Measurements from ENCODE around the gene TNC.

TNC gene

DNA sequence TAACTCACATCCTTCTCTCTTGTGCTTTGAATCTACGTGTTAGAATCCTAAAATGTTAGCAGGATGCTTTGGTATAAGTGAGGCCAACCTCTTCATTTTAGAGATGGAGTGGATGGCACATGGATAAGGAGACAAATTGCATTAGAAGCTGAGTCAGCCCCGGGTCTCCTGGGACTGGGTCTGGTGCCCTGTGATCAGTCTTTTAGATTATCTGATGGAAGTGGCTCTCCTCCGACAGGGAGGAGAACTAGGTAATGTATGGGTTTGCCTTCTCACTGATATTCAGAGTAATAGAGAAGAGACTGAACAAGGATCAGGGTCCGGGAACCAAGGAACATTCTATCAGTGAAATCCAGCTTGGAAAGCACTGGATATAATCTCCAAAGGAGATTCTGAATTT lies 112.6 kb downstream of the TNC start:
- DNase-seq, result no peak

DNA sequence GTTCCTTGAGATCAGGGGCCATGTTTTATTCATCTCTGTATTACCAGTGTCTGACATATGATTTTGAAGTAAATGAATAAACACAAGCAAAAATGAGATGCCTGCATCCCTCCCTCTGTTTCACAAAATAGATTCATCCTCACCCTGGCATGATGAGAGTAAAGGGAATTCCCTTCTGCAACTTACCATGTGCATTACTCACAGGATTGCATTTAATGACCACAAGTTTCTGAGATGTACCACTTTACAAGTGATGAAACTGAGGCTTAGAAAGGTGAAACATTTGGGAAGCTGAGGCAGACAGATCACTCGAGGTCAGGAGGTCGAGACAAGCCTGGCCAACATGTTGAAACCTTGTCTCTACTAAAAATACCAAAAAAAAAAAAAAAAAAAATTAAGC lies 113.4 kb downstream of the TNC start:
- DNase-seq, result no peak

DNA sequence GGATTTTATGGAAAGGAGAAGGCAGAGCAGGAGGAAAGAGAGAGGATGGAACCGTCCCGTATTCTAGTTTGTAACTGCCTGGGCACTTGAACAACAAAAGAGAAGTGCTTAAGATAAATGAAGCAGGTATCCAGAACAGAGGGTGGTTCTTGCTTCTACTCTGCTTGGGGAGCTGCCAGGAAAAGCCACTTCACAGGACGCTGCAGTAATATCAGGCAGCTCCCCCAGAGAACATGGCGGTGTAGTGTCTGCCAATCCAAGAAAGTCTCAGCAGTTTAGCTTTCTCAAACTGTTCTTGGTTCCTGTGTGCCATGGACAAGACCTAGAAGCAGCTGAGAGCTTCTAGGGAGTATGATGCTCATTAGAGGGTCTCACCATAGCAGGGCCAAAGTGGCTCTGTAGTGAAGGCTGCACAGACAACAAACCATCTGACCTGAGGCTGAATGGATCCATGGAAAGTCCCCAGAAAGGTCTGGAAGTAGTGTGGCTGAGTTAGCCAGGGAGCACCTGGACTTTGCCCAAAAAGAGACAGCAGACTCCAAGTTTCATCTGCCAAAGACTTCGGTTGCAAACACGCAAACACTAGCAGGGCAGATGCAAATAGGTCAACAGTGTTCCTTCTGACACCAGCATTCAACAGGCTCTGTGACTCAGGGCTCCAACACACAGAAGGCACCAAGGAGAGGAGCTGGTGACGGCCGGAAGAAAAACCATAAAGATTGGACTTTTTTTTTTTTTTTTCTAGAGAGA lies 115.4 kb downstream of the TNC start:
- peak; percentile 50 for DNase-seq

DNA sequence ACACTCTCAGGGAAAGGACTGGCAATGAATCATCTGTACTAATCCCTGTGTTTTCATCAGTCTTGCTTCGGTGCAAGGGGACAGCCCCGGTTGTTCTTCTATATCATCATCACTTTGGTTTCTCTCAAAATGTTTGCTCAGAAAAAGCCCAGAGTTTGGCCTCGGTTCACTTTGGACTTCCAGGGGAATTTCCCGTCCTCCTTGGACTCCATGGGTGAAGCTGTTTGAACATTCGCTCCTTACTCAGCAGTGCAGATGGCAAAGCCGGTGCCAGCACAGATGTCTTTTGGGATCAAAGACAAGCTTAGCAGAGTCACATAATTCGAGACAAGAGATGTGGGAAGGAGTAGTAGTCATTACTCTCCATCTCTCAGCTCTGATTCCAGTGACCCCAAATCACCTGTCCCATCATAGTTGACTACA lies 117.7 kb downstream of the TNC start:
- no peak for DNase-seq

DNA sequence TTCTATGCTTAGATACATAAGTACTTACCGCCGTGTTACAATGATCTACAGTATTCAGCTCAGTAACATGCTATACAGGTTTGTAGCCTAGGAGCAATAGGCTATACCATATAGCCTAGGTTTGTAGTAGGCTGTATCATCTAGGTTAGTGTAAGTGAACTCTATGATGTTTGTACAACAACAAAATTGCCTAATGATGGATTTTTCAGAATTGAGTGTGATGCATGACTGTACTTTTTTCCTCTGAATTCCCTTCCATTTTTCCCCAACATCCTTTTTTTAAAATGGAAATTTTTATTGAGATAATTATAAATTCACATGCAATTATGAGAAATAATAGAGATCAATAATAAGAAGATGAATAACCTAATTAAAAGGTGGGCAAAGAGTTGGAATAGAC lies 119.6 kb downstream of the TNC start:
- DNase-seq, result no peak

DNA sequence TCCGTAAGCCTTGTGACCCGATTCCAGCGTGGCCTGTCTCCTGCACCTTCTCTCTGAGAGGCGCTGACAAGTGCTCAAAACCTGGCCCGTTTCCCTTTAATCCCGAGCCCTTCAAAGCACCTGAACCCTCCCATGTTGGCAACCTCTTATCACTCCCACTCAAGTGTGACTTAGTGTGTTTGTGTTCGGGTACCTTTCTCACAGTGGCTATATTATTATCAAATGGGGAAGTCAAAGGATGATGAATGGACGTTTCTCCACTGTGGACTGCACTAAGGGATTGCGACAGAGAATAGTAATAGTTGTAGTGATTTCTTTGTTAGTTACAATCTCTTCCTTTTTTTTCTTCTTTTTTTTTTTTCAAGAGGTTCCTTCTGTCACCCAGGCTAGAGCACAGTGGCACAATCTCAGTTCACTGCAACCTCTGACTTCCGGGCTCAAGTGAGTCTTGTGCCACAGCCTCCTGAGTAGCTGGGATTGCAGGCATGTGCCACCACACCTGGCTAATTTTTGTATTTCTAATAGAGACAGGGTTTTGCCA lies 122.2 kb downstream of the TNC start:
- peak; percentile 82 for DNase-seq

DNA sequence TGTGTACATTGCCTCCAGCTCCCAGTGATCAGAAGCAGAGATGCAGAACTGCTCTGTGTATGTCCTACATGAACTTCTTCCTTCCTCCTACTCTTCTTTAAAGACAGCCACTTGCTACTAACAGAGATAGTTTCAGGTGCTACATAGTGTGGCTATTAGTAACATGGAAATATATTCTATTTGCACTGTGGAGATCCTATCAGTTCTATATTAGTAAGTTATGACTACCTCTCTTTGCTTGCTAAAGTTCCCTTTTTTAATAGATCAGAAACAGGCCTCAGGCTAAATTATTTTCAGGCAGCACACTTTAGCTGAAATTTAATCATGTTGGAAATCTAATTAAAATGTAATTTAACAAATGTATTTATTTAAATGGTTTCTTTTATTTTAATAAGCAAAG lies 123.2 kb downstream of the TNC start:
- DNase-seq, result no peak

DNA sequence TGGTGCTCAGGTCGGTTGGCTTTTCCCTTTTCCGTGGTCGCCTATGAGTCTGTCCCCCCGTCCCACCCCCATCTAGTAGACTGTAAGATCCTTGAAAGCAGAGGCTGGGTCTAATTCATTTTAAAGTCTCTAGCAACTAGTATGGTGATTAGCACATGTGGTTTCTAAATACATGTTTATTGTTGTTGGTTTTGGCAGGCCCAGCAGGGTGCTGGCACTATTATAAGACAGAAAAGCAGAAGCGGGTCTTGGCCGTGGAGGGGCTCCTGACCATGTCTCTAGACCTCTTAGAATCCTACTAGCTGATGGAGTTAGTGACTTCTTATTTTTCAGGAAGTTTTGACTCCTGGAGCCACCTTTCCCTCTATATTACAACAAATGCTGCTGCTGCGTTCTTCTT lies 126.1 kb downstream of the TNC start:
- no peak for DNase-seq

DNA sequence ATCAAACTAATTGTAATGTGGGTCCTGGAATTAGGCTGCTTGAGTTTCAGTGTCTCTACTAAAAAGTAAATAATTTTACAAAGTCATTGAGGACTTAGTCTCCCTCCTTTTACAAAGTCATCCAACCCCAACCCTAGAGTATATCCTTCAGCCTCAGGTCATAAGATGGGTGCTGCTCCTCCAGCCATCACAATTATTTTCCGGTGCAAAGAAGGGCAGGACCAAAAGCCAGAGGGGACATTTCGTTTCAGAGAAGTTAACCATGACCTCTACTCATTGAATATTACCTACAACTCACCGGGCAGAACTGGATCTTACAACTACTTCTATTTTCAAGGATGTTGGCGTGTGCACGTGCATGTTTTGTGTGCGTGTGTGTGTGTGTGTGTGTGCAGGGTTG lies 127.1 kb downstream of the TNC start:
- no peak for DNase-seq

DNA sequence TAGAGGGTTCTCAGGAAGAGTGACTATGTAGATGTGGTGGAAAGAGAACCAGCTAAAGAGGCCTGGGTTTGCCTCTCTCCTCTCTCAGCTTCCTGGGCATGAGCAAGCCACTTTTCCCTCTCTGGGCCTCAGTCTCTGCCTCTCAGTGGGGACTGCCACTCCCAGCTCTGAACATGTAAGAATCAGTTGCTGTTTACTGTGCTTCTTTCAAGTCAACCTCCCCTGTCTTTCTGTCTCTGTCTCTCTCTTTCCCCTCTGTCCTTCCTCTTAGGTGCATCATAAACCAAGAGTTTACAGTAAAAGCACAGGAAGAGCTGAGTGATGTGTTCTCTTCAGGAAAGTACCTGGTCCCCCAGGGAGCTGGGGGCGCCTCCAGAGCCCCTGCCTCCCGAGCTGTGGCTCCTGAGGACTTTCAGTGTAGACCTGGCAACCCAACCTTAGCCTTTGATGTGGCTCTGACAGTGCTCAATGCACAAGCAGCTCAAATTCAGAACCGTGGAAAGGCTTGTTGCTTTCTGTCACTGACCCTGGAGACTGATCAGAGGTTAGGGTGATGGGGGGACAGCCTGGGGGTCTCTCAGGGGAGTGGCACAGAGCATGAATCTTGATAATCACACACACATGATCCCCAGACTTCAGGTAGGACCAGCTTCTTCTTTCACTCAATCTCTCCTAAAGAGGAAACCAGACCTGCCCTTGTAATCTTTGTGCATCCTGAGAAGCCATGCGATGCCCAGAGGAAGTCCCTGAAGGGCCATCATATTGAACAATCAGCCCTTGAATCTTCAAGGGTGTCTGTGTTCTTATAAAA lies 128.2 kb downstream of the TNC start:
- no peak for DNase-seq

DNA sequence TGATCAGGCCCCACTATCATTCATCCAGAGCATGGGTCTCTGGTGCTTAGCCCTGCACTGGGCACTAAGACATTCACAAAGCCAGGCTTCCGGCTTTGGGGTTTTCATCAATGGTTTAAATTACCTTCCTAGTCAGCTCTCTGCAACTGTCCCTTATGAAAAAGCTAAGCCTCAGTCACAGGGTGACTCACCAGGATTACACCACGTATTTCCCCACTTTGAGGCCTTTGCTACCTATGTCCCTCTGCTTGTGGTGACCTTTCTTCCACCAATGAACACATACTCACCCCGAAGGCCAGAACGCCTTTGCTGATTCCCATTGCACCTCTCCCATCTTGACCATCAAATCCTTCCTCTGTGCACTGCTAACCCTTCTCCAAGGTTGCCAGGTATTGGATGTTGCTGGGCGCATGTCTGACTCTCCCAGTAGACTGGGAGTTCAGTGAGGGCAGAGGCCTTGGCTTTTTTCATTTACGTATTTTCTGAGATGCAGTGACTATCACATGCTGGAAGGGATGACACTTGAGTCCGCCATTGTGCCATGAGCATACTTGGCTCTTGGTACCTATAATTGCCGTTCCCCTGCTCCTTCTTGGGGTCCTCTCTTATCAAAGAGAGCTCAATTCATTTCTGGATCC lies 128.9 kb downstream of the TNC start:
- no peak for DNase-seq

DNA sequence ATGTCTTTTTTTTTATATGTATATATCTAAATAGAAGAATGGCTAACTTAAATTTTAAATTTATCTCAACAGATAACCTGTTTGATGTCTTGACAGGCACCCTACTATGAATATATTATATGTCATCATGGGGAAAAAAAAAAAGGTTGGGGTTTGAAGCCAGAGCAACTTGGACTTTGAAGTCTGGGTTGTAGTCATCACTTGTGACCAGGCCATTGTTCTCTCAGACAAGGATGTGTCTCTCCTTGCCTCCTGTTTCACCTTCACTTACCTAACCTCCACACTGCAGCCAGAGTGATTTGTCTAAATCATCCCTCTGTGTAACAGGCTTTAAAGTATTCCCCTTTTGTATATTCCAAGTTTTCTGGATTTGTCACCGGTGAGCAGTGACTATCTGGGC lies 130.8 kb downstream of the TNC start:
- no peak for DNase-seq

DNA sequence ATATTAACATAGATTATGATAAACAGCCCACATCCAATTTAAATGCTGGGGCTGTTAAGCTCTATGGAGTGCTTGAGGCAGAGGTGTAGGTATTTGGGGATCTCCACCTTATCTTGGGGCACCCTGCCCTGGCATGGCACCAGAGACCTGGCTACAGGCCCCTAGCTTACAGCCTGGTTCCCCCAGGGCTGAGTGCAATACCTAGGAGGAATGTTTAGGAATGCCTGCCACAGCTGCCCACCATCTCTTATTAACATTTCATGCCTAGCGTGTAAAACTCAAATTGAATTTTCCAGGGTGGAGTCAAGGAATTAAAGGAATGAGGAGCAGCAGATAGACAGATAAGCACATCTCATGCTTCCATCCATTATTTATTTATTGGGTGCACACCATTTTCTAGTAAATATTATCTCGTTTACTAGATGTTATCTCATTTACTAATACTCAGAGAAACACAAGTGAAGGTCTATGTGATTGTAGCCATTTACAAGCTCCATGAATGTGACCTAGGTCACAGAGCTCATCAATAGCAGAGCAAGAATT lies 131.9 kb downstream of the TNC start:
- no peak for DNase-seq

DNA sequence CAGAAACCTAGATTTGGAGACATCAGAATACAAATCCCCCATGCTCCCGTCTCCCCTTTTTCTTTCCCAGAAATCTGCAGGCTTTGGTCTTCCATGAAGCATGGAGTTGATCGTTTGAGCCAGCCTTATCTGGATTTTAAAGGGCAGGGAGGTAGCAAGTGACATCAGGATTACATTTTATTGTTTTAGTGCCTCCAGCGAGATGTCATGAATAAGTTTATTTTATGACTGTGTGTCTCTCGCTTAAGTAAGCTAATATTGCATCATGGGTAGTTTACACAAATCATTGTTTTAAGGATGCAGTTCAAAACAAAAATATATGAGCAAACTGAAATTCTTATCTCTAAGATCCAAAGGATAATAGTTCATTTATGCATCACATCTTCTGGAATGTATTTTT lies 136.9 kb downstream of the TNC start:
- no peak for DNase-seq

DNA sequence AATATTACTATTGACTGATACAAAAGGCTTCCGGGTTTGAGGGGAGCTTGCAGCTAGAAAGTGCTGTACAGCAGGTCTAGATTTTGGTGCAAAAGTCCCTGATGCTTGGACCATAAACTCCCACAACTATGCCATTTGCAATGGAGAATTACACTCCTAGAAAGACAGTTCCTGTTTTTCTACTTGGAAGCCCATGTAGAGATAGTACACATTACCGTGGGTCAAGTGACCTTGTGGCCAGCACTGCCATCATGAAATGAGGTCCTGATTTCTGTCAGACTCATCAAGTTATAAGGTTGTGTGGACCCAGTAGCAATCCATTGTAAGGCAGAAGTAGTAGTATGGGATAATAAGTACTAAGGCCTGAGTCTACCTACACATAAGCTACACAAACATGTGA lies 144.7 kb downstream of the TNC start:
- no peak for DNase-seq

DNA sequence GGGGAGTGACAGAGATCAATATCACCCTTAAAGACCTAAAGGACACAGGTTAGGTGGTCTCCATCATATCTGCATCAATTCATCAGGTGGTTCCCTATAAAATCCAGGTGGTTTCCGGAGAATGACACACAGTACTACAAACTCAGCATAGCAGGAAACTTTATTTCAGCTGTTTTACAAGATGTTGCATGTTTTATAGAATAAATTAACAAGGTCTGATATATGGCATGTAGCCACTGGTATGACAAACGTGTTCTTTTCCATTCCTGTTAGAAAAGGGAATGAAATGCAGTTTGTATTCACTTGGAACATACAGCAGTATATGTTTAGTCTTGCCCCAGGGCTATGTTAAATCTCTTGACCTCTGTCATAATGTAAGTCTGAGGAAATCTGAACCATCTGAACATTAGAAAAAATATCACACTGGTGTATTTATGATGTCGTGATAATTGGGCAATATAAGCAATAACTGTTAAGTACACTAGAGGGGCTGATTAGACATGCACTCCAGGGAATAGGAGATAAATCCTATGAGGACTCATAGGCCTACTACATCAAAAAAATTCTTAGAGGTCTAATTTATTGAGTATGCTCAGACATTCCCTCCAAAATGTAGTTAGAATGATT lies 145.3 kb downstream of the TNC start:
- no peak for DNase-seq
